Activated CD4-positive, alpha-beta T cell treated with anti-CD3 and anti-CD28 coated beads for 24 hours (primary cell): Measurements from ENCODE around the gene GSC2.
A peak's percentile ranks its signal among the peaks of the same experiment; 100 is the strongest.

Source experiments
- DNase-seq, 2 donors: peaks; one replicate each; pipeline ENCODE4 v3.0.0-alpha.2; 2020; ENCODE audit warnings: low read depth in 2 of 2

GSC2 gene

GRCh38 chr22:19133561-19133960, 16.5 kb downstream of the GSC2 start:
- DNase-seq = no peak

- DNase-seq = no peak
Measured at GRCh38 chr22:19132693-19133400, 17.2 kb downstream of the GSC2 start.

GRCh38 chr22:19132153-19132552, 17.9 kb downstream of the GSC2 start:
- DNase-seq = no peak

GRCh38 chr22:19131685-19132015, 18.4 kb downstream of the GSC2 start:
- DNase-seq = no peak

GRCh38 chr22:19130959-19131684, 19.0 kb downstream of the GSC2 start, which contains the start of gene TSSK2:
TSS of gene TSSK2 (plus strand) at chr22:19131308. CDS start at chr22:19131400, 92 bp downstream.
- no peak for DNase-seq

GRCh38 chr22:19129871-19130270, 20.2 kb downstream of the GSC2 start:
- no peak for DNase-seq

GRCh38 chr22:19128946-19129727, 21.0 kb downstream of the GSC2 start:
- no peak for DNase-seq

- no peak for DNase-seq
Measured at GRCh38 chr22:19128009-19128401, 22.1 kb downstream of the GSC2 start.

- no peak for DNase-seq
Measured at GRCh38 chr22:19127329-19128008, 22.6 kb downstream of the GSC2 start.

- DNase-seq = no peak
Measured at GRCh38 chr22:19126309-19127273, 23.5 kb downstream of the GSC2 start.

- no peak for DNase-seq
Measured at GRCh38 chr22:19125474-19126308, 24.4 kb downstream of the GSC2 start.

GRCh38 chr22:19125011-19125410, 25.1 kb downstream of the GSC2 start:
- no peak for DNase-seq

- DNase-seq = no peak
Measured at GRCh38 chr22:19124377-19124776, 25.7 kb downstream of the GSC2 start.

- DNase-seq = no peak
Measured at GRCh38 chr22:19123936-19124335, 26.2 kb downstream of the GSC2 start.

GRCh38 chr22:19122752-19123492, 27.2 kb downstream of the GSC2 start:
- no peak for DNase-seq

- DNase-seq = peak; percentile 95 to 96
Measured at GRCh38 chr22:19122143-19122751, 27.8 kb downstream of the GSC2 start, which contains the start of gene DGCR2. TSS of gene DGCR2 (minus strand) at chr22:19122412. CDS start at chr22:19122206, 206 bp downstream.

GRCh38 chr22:19121631-19122142, 28.4 kb downstream of the GSC2 start:
- peak in 1 of 2 donors; percentile 25 for DNase-seq
